Lung (tissue), 12 donors: ENCODE data around the gene IFI6. TPM values are rescaled to one million over a fixed set of nuclear protein-coding genes. Genes with fewer than 3 reads are reported as not detected.

Experiments
- ATAC-seq: fragments of 200-7000 bp; cut with Tn5 transposase; one replicate; pipeline ENCODE4 v1.9.1; 2020; ENCODE audit warnings: moderate number of reproducible peaks; ENCODE audit not compliant: insufficient read depth, low FRiP score
- DNase-seq, 3 donors: peaks; one replicate each; pipeline ENCODE4 v3.0.0-alpha.2; 2013 to 2017
- H3K27ac ChIP-seq, 2 donors: one replicate each; pipeline ENCODE4 v1.5.1; 2013; ENCODE audit warnings: mild to moderate bottlenecking in 2 of 2, moderate library complexity in 2 of 2, control low read depth in 1 of 2, inconsistent platforms in 1 of 2, low read depth in 1 of 2, low read length in 1 of 2
- H3K27me3 ChIP-seq, 3 donors: one replicate each; pipeline ENCODE4 v1.5.1; 2013; ENCODE audit warnings: low read length in 2 of 3; ENCODE audit not compliant: control insufficient read depth in 3 of 3, insufficient read depth in 3 of 3
- H3K36me3 ChIP-seq, 4 donors: one replicate each; pipeline ENCODE4 v1.5.1; 2013; ENCODE audit warnings: low read length in 4 of 4, mild to moderate bottlenecking in 1 of 4, moderate library complexity in 1 of 4; ENCODE audit not compliant: control insufficient read depth in 4 of 4, insufficient read depth in 4 of 4
- H3K4me1 ChIP-seq, 5 donors: one replicate each; pipeline ENCODE4 v1.5.1; 2013; ENCODE audit warnings: low read length in 5 of 5, mild to moderate bottlenecking in 2 of 5, moderate library complexity in 1 of 5; ENCODE audit not compliant: control insufficient read depth in 5 of 5, insufficient read depth in 5 of 5
- H3K4me3 ChIP-seq: one replicate; pipeline ENCODE4 v1.5.1; 2013; ENCODE audit warnings: mild to moderate bottlenecking, control low read depth, moderate library complexity
- H3K9ac ChIP-seq, 2 donors: one replicate each; pipeline ENCODE4 v1.5.1; 2013; ENCODE audit warnings: low read length in 2 of 2, control low read depth in 1 of 2; ENCODE audit not compliant: insufficient read depth in 1 of 2
- H3K9me3 ChIP-seq, 4 donors: one replicate each; pipeline ENCODE4 v1.5.1; 2013; ENCODE audit warnings: low read length in 3 of 4, mild to moderate bottlenecking in 1 of 4, moderate library complexity in 1 of 4; ENCODE audit not compliant: control insufficient read depth in 4 of 4, insufficient read depth in 3 of 4
- WGBS, 2 donors: extraction: QIAGEN DNeasy Blood & Tissue Kit; methylation state at CpG; one replicate each; pipeline ENCODE4 v1.1.7; 2013; 5-methylcytosine and 5-hydroxymethylcytosine counted together
- polyA plus RNA-seq, 2 donors: library from polyadenylated mRNA; stranded (reverse); fragments of 200-250 nt; gene quantifications; one replicate each; pipeline ENCODE4 v1.2.1, GENCODE V29; 2013
- total RNA-seq, 2 donors: library from RNA; depleted of rRNA in 1 of 2; stranded (reverse); fragments of >200 nt in 1 of 2; gene quantifications; one replicate each; pipeline ENCODE4 v1.2.1, GENCODE V29; 2014 to 2021
- TF ChIP-seq, protein P1 (sequence below): IDR thresholded peaks from 2 replicates; pipeline ENCODE4 v1.5.1; 2012; ENCODE audit warnings: mild to moderate bottlenecking; ENCODE audit errors: control extremely low read depth, extremely low read depth
- donor health status: control.
- donor health status: control.
- donor health status: Bipolar disorder and iron deficiency.
- donor health status: healthy.
- donor health status: DM: yes; HTN: yes; CAD: no.

IFI6 gene
- total and polyA plus RNA-seq, 4 donors = 36.0 to 383 (median 120) TPM

DNA sequence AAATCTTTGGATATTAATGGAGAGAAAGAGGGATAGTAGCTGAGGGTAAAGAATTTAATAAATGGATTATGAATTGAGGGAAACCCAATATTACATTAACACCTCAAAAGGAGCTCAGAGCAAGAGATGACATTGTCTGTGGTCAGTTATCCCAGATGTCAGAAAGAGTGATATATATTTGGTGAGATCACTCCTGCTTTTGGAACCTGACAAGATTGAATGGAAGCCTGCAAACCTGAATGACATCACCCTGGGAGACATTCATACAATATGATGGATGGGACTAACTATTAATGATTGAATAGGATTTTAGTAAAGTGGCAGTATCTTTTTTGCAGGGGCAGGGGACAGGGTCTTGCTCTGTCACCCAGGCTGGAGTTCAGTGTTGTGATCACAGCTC lies 6.8 kb upstream of the IFI6 start:
- no peaks in the 10 kb centered on the region for H3K36me3 ChIP-seq

DNA sequence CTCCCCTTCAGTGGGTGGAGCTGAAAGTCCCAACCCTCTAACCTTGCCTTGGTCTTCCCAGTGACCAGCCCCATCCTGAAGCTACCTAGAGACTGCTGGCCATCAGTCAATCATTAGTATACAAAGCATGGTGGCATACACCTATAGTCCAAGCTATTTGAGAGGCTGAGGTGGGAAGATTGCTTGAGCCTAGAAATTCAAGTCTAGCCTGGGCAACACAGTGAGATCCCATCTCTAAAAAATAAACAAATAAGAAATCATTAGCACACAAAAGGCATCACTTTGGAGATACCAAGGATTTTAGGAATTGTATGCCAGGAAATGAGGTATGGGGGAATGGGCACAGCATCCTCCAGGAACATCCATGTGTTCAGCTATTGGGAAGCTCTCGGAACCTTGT lies 4.4 kb upstream of the IFI6 start:
- Histone ChIP-seq H3K9me3 (peaks cover 0 to 3% (median 0%) of the 10 kb centered on the region in 4 donors), H3K4me3 (no peak overlapping the region), H3K27ac (no peak overlapping the region), H3K36me3 (no peaks in the 10 kb centered on the region), H3K4me1 (peaks cover 0 to 13% (median 5%) of the 10 kb centered on the region in 5 donors), H3K9ac (no peak overlapping the region), H3K27me3 (no peaks in the 10 kb centered on the region)
- DNase-seq (no peak), ATAC-seq (no peak)
- TF ChIP-seq, protein P1, sequence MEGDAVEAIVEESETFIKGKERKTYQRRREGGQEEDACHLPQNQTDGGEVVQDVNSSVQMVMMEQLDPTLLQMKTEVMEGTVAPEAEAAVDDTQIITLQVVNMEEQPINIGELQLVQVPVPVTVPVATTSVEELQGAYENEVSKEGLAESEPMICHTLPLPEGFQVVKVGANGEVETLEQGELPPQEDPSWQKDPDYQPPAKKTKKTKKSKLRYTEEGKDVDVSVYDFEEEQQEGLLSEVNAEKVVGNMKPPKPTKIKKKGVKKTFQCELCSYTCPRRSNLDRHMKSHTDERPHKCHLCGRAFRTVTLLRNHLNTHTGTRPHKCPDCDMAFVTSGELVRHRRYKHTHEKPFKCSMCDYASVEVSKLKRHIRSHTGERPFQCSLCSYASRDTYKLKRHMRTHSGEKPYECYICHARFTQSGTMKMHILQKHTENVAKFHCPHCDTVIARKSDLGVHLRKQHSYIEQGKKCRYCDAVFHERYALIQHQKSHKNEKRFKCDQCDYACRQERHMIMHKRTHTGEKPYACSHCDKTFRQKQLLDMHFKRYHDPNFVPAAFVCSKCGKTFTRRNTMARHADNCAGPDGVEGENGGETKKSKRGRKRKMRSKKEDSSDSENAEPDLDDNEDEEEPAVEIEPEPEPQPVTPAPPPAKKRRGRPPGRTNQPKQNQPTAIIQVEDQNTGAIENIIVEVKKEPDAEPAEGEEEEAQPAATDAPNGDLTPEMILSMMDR = no peak
- WGBS, 2 donors = 94 to 100% methylated on average over 1 of the region's 1 CpG

More for the DNA sequence above, 6.8 kb upstream of the IFI6 start:
- no peak overlapping the region for H3K9ac ChIP-seq
- no peaks in the 10 kb centered on the region for H3K27me3 ChIP-seq
- no peaks in the 10 kb centered on the region for H3K4me1 ChIP-seq
- DNase-seq (no peak), ATAC-seq (no peak)
- no peak overlapping the region for H3K4me3 ChIP-seq
- peaks cover 0 to 8% (median 1%) of the 10 kb centered on the region in 4 donors for H3K9me3 ChIP-seq
- no peak overlapping the region for H3K27ac ChIP-seq
- TF ChIP-seq, protein P1 = no peak

DNA sequence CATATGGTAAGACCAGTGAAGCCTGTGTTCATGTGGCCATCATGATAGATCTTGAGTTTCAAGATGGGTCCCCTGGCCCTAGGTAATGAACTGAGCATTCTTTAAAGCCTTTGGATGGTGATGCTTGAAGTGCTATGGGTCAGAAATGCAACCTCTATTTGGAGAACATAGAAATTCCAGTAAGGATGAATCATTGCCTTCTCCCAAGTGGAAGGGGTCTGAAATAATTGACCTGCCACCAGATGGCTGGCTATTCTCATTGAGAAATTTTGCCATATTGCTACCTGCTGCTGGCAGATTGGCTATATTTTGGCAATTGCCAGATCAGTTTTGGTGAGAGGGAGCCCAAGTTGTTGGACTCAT lies 739 bp upstream of the IFI6 start:
- no peaks in the 10 kb centered on the region for H3K36me3 ChIP-seq
- ATAC-seq = no peak
- peak overlapping the region; percentile 71 to 90 for H3K27ac ChIP-seq
- TF ChIP-seq, protein P1 = no peak
- H3K9ac ChIP-seq = peak overlapping the region; percentile 29 to 66
- H3K4me1 ChIP-seq = peaks cover 0 to 18% (median 10%) of the 10 kb centered on the region in 5 donors
- no peak for DNase-seq
- H3K27me3 ChIP-seq = no peaks in the 10 kb centered on the region
- H3K9me3 ChIP-seq = no peaks in the 10 kb centered on the region
- no peak overlapping the region for H3K4me3 ChIP-seq

DNA sequence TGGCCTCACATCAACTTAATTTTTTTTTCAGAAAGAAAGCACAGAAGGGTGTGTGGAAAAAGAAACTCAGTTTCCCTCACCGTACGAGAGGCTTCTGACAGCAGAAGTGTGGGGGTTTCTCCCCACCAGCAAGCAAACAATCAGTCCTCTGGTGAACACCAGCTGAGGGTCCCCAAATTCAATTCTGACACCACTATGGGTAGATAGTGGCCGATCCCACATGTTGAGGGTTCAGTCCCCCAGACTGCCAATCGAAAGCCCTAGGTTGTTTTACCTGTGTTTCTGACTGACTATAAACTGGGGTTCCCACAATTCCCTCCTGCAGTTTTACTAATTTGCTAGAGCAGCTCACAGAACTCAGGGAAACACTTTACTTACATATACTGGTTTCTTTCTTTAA lies 2.1 kb downstream of the IFI6 start:
- Histone ChIP-seq H3K36me3 (peaks cover 0 to 5% (median 0%) of the 10 kb centered on the region in 4 donors), H3K9ac (no peak overlapping the region), H3K4me1 (peaks cover 0 to 18% (median 10%) of the 10 kb centered on the region in 5 donors), H3K4me3 (no peak overlapping the region), H3K27ac (no peak overlapping the region), H3K27me3 (no peaks in the 10 kb centered on the region), H3K9me3 (no peaks in the 10 kb centered on the region)
- DNase-seq = no peak
- TF ChIP-seq, protein P1 = no peak
- WGBS, 2 donors = 72 to 88% methylated on average over 4 of the region's 4 CpGs
- ATAC-seq = no peak
